Epithelial cell of proximal tubule (primary cell): ENCODE results near the gene HLA-DRB5. TPM values are rescaled to one million over a fixed set of nuclear protein-coding genes. Genes with fewer than 3 reads are reported as not detected.

Experiments
- DNase-seq: peaks from one replicate; pipeline ENCODE4 v3.0.0-alpha.2; 2011; ENCODE audit warnings: low read depth
- H3K4me3 ChIP-seq: 2 replicates; pipeline ENCODE4 v1.5.1; 2011; ENCODE audit warnings: low read depth, mild to moderate bottlenecking, low read length
- CTCF ChIP-seq: conservative IDR thresholded peaks from 2 replicates; pipeline ENCODE4 v1.5.1; 2012; ENCODE audit warnings: low read depth, mild to moderate bottlenecking, low read length
- total RNA-seq: library from RNA; depleted of rRNA; stranded (reverse); fragments of >200 nt; gene quantifications from 2 replicates; pipeline ENCODE4 v1.2.3, GENCODE V29; 2015

Gene HLA-DRB5
- total RNA-seq, 1 donor from 2014 or later = not detected

- TF ChIP-seq CTCF = no peak
- DNase-seq = no peak
- H3K4me3 ChIP-seq = no peak overlapping the region
Observed at GRCh38 chr6:32501016-32501415, 29.1 kb downstream of the HLA-DRB5 start.

GRCh38 chr6:32492351-32492750 is 37.7 kb downstream of the HLA-DRB5 start:
- DNase-seq = no peak
- no peak for TF ChIP-seq CTCF

GRCh38 chr6:32491700-32492099 is 38.4 kb downstream of the HLA-DRB5 start:
- DNase-seq = no peak
- TF ChIP-seq CTCF = no peak
- H3K4me3 ChIP-seq = no peak overlapping the region

More at GRCh38 chr6:32492351-32492750, 37.7 kb downstream of the HLA-DRB5 start:
- no peak overlapping the region for H3K4me3 ChIP-seq

GRCh38 chr6:32488083-32488482 is 42.0 kb downstream of the HLA-DRB5 start:
- TF ChIP-seq CTCF = no peak
- no peak for DNase-seq
- H3K4me3 ChIP-seq = no peak overlapping the region

- no peak for TF ChIP-seq CTCF
- H3K4me3 ChIP-seq = no peak overlapping the region
- no peak for DNase-seq
Observed at GRCh38 chr6:32484614-32484998, 45.5 kb downstream of the HLA-DRB5 start.

GRCh38 chr6:32483968-32484613 is 46.0 kb downstream of the HLA-DRB5 start:
- DNase-seq = no peak
- no peak for TF ChIP-seq CTCF
- no peak overlapping the region for H3K4me3 ChIP-seq
